Measurements from ENCODE around the gene KRTAP5-11.

The KRTAP5-11 gene

DNA sequence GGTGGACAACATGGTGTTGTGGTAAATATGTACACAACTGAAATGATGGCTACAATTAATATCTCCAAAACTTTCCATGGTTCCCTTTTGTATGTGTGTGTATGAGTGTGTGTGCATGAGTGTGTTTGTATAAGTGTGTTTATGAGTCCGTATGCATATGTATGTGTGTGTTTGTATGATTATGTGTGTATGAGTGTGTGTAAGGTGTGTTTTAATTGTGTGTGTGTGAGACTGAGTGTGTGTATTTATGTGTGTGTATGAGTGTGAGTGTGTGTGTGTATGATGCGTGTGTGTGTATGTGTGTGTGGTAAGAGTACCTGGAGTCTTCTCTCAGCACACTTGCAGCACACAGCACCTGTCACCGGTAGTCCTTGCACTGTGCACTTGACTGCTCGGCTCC lies 26.7 kb downstream of the KRTAP5-11 start:
- TF ChIP-seq, protein P1, sequence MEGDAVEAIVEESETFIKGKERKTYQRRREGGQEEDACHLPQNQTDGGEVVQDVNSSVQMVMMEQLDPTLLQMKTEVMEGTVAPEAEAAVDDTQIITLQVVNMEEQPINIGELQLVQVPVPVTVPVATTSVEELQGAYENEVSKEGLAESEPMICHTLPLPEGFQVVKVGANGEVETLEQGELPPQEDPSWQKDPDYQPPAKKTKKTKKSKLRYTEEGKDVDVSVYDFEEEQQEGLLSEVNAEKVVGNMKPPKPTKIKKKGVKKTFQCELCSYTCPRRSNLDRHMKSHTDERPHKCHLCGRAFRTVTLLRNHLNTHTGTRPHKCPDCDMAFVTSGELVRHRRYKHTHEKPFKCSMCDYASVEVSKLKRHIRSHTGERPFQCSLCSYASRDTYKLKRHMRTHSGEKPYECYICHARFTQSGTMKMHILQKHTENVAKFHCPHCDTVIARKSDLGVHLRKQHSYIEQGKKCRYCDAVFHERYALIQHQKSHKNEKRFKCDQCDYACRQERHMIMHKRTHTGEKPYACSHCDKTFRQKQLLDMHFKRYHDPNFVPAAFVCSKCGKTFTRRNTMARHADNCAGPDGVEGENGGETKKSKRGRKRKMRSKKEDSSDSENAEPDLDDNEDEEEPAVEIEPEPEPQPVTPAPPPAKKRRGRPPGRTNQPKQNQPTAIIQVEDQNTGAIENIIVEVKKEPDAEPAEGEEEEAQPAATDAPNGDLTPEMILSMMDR (IDR thresholded peaks at IDR 0.05): no peak
- Histone ChIP-seq H3K79me2 (no peaks in the 10 kb centered on the region), H3K4me2 (ENCODE audit: low read length) (no peak overlapping the region)

DNA sequence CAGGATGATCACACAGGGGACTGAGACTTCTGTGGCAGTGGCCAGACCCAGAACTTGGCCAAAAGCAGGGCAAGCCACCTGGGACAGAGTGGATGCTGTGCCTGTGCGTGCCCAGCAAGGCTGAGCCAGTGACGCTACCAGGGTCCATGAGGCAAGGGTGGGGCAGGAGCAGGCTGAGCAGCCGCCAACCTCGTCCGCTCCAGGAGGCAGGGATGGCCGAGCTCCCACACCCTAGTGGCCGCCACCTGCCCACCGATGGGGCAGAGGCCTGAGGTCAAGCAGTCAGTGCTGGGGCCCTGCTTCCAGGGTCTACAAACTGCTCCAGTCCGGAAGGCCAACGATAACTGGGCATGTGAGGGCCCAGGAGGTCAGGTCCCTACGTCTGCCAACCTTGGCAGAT lies 27.2 kb downstream of the KRTAP5-11 start:
- no peaks in the 10 kb centered on the region for H3K4me1 ChIP-seq
- H3K4me3 ChIP-seq (ENCODE audit: low read depth, low read length): no peak overlapping the region
- H3K4me2 ChIP-seq (ENCODE audit: low read length): no peak overlapping the region
- TF ChIP-seq, protein P1 (IDR thresholded peaks at IDR 0.05): no peak
- no peaks in the 10 kb centered on the region for H3K36me3 ChIP-seq (ENCODE audit: control insufficient read depth, insufficient read depth, low read length)
- no peaks in the 10 kb centered on the region for H3K9me3 ChIP-seq (ENCODE audit: control insufficient read depth, low read length)
- H3K79me2 ChIP-seq: no peaks in the 10 kb centered on the region
- H2AFZ ChIP-seq: no peak overlapping the region
- H3K27me3 ChIP-seq (ENCODE audit: control insufficient read depth, insufficient read depth, low read length): no peaks in the 10 kb centered on the region
- H3K9ac ChIP-seq: no peak overlapping the region
- H3K27ac ChIP-seq: no peak overlapping the region

More for the DNA sequence above, 26.7 kb downstream of the KRTAP5-11 start:
- no peaks in the 10 kb centered on the region for H3K4me1 ChIP-seq
- no peaks in the 10 kb centered on the region for H3K27me3 ChIP-seq (ENCODE audit: control insufficient read depth, insufficient read depth, low read length)
- no peak overlapping the region for H3K9ac ChIP-seq
- no peaks in the 10 kb centered on the region for H3K36me3 ChIP-seq (ENCODE audit: control insufficient read depth, insufficient read depth, low read length)
- H3K27ac ChIP-seq: no peak overlapping the region
- no peaks in the 10 kb centered on the region for H3K9me3 ChIP-seq (ENCODE audit: control insufficient read depth, low read length)
- no peak overlapping the region for H3K4me3 ChIP-seq (ENCODE audit: low read depth, low read length)
- H2AFZ ChIP-seq: no peak overlapping the region

DNA sequence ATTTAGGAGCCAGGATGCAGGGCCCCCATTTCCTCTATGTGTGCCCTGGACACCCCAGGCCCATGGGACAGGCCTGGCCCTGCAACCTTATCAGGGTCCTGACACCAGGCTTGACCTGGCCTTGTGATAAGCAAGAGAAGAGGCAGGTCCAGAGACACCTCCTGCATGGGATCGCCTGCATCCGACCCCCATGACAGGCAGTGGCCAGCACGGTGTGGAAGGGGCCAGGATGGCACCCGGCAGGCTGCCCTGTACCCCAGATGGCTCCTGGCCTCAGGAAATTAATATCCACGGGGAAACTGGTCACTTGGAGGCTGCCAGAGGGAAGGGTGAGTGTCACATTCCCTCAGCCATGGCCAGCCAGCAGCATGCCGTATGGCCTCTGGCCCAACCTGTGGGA lies 27.7 kb downstream of the KRTAP5-11 start:
- H3K27me3 ChIP-seq (ENCODE audit: control insufficient read depth, insufficient read depth, low read length): no peaks in the 10 kb centered on the region
- TF ChIP-seq, protein P1 (IDR thresholded peaks at IDR 0.05): no peak
- H3K4me3 ChIP-seq (ENCODE audit: low read depth, low read length): no peak overlapping the region
- no peaks in the 10 kb centered on the region for H3K4me1 ChIP-seq
- no peak overlapping the region for H2AFZ ChIP-seq
- H3K4me2 ChIP-seq (ENCODE audit: low read length): no peak overlapping the region
- H3K9ac ChIP-seq: no peak overlapping the region
- no peaks in the 10 kb centered on the region for H3K79me2 ChIP-seq
- H3K9me3 ChIP-seq (ENCODE audit: control insufficient read depth, low read length): no peaks in the 10 kb centered on the region
- no peak overlapping the region for H3K27ac ChIP-seq
- H3K36me3 ChIP-seq (ENCODE audit: control insufficient read depth, insufficient read depth, low read length): no peaks in the 10 kb centered on the region

DNA sequence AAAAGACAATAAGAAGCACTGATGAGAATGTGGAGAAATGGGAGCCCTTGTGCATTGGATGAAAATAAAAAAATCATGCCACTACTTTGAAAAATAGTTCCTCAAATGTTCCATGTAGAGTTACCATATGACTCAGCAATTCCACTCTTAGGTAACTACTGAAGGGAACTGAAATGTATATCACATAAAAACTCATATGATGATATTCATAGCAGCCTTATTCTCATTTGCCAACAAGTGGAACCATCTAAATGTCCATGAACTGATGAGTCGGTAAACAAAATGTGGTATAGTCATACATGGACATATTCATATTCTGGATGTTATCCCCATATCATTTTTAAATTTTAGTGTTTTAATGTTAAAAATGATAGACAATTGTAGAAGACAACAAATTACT lies 31.0 kb downstream of the KRTAP5-11 start:
- H3K9me3 ChIP-seq (ENCODE audit: control insufficient read depth, low read length): no peaks in the 10 kb centered on the region
- H3K4me3 ChIP-seq (ENCODE audit: low read depth, low read length): no peak overlapping the region
- TF ChIP-seq, protein P1 (IDR thresholded peaks at IDR 0.05): no peak
- no peaks in the 10 kb centered on the region for H3K36me3 ChIP-seq (ENCODE audit: control insufficient read depth, insufficient read depth, low read length)
- no peaks in the 10 kb centered on the region for H3K27me3 ChIP-seq (ENCODE audit: control insufficient read depth, insufficient read depth, low read length)
- no peaks in the 10 kb centered on the region for H3K4me1 ChIP-seq
- no peak overlapping the region for H2AFZ ChIP-seq
- H3K4me2 ChIP-seq (ENCODE audit: low read length): no peak overlapping the region
- H3K9ac ChIP-seq: no peak overlapping the region
- H3K27ac ChIP-seq: no peak overlapping the region
- H3K79me2 ChIP-seq: no peaks in the 10 kb centered on the region

DNA sequence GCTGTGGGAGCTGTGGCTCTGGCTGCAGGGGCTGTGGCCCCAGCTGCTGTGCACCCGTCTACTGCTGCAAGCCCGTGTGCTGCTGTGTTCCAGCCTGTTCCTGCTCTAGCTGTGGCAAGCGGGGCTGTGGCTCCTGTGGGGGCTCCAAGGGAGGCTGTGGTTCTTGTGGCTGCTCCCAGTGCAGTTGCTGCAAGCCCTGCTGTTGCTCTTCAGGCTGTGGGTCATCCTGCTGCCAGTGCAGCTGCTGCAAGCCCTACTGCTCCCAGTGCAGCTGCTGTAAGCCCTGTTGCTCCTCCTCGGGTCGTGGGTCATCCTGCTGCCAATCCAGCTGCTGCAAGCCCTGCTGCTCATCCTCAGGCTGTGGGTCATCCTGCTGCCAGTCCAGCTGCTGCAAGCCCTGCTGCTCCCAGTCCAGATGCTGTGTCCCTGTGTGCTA lies 33.9 kb downstream of the KRTAP5-11 start:
- H3K9ac ChIP-seq: no peak overlapping the region
- H3K36me3 ChIP-seq (ENCODE audit: control insufficient read depth, insufficient read depth, low read length): no peaks in the 10 kb centered on the region
- no peaks in the 10 kb centered on the region for H3K4me1 ChIP-seq
- no peak overlapping the region for H3K4me3 ChIP-seq (ENCODE audit: low read depth, low read length)
- no peaks in the 10 kb centered on the region for H3K79me2 ChIP-seq
- no peaks in the 10 kb centered on the region for H3K9me3 ChIP-seq (ENCODE audit: control insufficient read depth, low read length)
- no peak overlapping the region for H2AFZ ChIP-seq
- TF ChIP-seq, protein P1 (IDR thresholded peaks at IDR 0.05): no peak
- H3K27me3 ChIP-seq (ENCODE audit: control insufficient read depth, insufficient read depth, low read length): no peaks in the 10 kb centered on the region
- no peak overlapping the region for H3K4me2 ChIP-seq (ENCODE audit: low read length)
- H3K27ac ChIP-seq: no peak overlapping the region

Data from parathyroid adenoma (tissue), 2 donors.